Liver (tissue), 9 donors: ENCODE data around the gene ADAMTS4. TPM values are rescaled to one million over a fixed set of nuclear protein-coding genes. Genes with fewer than 3 reads are reported as not detected.
A peak's percentile ranks its signal among the peaks of the same experiment; 100 is the strongest.

ENCODE experiments used
- DNase-seq: peaks from one replicate; pipeline ENCODE4 v3.0.0-alpha.2; 2017; ENCODE audit warnings: low spot score
- H3K27ac ChIP-seq, 2 donors: one replicate each; pipeline ENCODE4 v1.7.0; 2013; ENCODE audit warnings: inconsistent platforms in 2 of 2, low read length in 2 of 2, control low read depth in 1 of 2, low read depth in 1 of 2, mild to moderate bottlenecking in 1 of 2
- H3K27me3 ChIP-seq, 4 donors: one replicate each; pipeline versions ENCODE4 v1.6.1 to v1.7.0; 2013; ENCODE audit warnings: low read length in 3 of 4, inconsistent platforms in 1 of 4, mild to moderate bottlenecking in 1 of 4, moderate library complexity in 1 of 4; ENCODE audit not compliant: control insufficient read depth in 4 of 4, insufficient read depth in 4 of 4
- H3K36me3 ChIP-seq, 4 donors: one replicate each; pipeline versions ENCODE4 v1.6.1 to v1.7.0; 2013; ENCODE audit warnings: low read length in 3 of 4, mild to moderate bottlenecking in 3 of 4, low read depth in 1 of 4, moderate library complexity in 1 of 4; ENCODE audit not compliant: control insufficient read depth in 4 of 4, insufficient read depth in 3 of 4
- H3K4me1 ChIP-seq, 4 donors: one replicate each; pipeline versions ENCODE4 v1.6.1 to v1.7.0; 2013; ENCODE audit warnings: low read length in 3 of 4, mild to moderate bottlenecking in 3 of 4, moderate library complexity in 1 of 4; ENCODE audit not compliant: control insufficient read depth in 4 of 4, insufficient read depth in 4 of 4
- H3K4me3 ChIP-seq, 3 donors: one replicate each; pipeline versions ENCODE4 v1.6.1 to v1.7.0; 2013; ENCODE audit warnings: low read length in 3 of 3, control low read depth in 1 of 3, low read depth in 1 of 3, mild to moderate bottlenecking in 1 of 3
- H3K9ac ChIP-seq, 2 donors: one replicate each; pipeline ENCODE4 v1.7.0; 2013; ENCODE audit warnings: low read length in 2 of 2, mild to moderate bottlenecking in 2 of 2, moderate library complexity in 2 of 2, control low read depth in 1 of 2, low read depth in 1 of 2
- H3K9me3 ChIP-seq, 4 donors: one replicate each; pipeline versions ENCODE4 v1.6.1 to v1.7.0; 2013; ENCODE audit warnings: low read length in 3 of 4; ENCODE audit not compliant: control insufficient read depth in 4 of 4
- EGR1 ChIP-seq, 2 donors: IDR thresholded peaks; 2 replicates each; pipeline ENCODE4 v1.6.1; 2016 to 2018; ENCODE audit warnings: antibody characterized with exemption in 2 of 2, low read depth in 2 of 2
- FOXA1 ChIP-seq: IDR thresholded peaks from 2 replicates; pipeline ENCODE4 v1.6.1; 2016; ENCODE audit warnings: antibody characterized with exemption
- FOXA2 ChIP-seq: IDR thresholded peaks from 2 replicates; pipeline ENCODE4 v1.6.1; 2016; ENCODE audit warnings: antibody characterized with exemption
- GABPA ChIP-seq, 2 donors: IDR thresholded peaks in 1 of 2; conservative IDR thresholded peaks in 1 of 2; 2 replicates each; pipeline ENCODE4 v1.6.1; 2016; ENCODE audit warnings: antibody characterized with exemption in 2 of 2, mild to moderate bottlenecking in 1 of 2, moderate library complexity in 1 of 2
- HNF4A ChIP-seq, 2 donors: conservative IDR thresholded peaks; 2 replicates each; pipeline ENCODE4 v1.6.1; 2016; ENCODE audit warnings: antibody characterized with exemption in 2 of 2, mild to moderate bottlenecking in 2 of 2
- HNF4G ChIP-seq: IDR thresholded peaks from 2 replicates; pipeline ENCODE4 v1.6.1; 2016; ENCODE audit warnings: antibody characterized with exemption
- JUND ChIP-seq, 2 donors: IDR thresholded peaks; 2 replicates each; pipeline ENCODE4 v1.6.1; 2016; ENCODE audit warnings: antibody characterized with exemption in 2 of 2
- NR2F2 ChIP-seq: IDR thresholded peaks from 2 replicates; pipeline ENCODE4 v1.6.1; 2016; ENCODE audit warnings: antibody characterized with exemption
- RAD21 ChIP-seq, 2 donors: IDR thresholded peaks; 2 replicates each; pipeline ENCODE4 v1.6.1; 2016; ENCODE audit warnings: antibody characterized with exemption in 2 of 2, mild to moderate bottlenecking in 2 of 2
- RXRA ChIP-seq, 2 donors: IDR thresholded peaks; 2 replicates each; pipeline ENCODE4 v1.6.1; 2017 to 2018; ENCODE audit warnings: antibody characterized with exemption in 2 of 2, mild to moderate bottlenecking in 1 of 2
- SP1 ChIP-seq: IDR thresholded peaks from 2 replicates; pipeline ENCODE4 v1.6.1; 2018; ENCODE audit warnings: antibody characterized with exemption, mild to moderate bottlenecking
- TAF1 ChIP-seq: conservative IDR thresholded peaks from 2 replicates; pipeline ENCODE4 v1.6.1; 2016; ENCODE audit warnings: antibody characterized with exemption, mild to moderate bottlenecking
- YY1 ChIP-seq: IDR thresholded peaks from 2 replicates; pipeline ENCODE4 v1.6.1; 2016; ENCODE audit warnings: antibody characterized with exemption, mild to moderate bottlenecking
- WGBS: extraction: QIAGEN DNeasy Blood & Tissue Kit; methylation state at CpG from one replicate; pipeline ENCODE4 v1.1.7; 2013; 5-methylcytosine and 5-hydroxymethylcytosine counted together
- polyA plus RNA-seq, 2 donors: library from polyadenylated mRNA; stranded (reverse) in 1 of 2; unstranded in 1 of 2; fragments of 200-250 nt in 1 of 2; fragments of >200 nt in 1 of 2; fragmentation: Nextera tagmentation in 1 of 2; extraction: Ambion mirVana in 1 of 2; gene quantifications; one replicate each; pipeline versions ENCODE4 v1.2.1 to v1.2.3, GENCODE V29; 2013 to 2015
- total RNA-seq, 2 donors: library from RNA; depleted of rRNA; stranded (reverse); fragments of >200 nt; gene quantifications; one replicate each; pipeline ENCODE4 v1.2.3, GENCODE V29; 2014
- TF ChIP-seq, protein P1 (sequence below): IDR thresholded peaks from 2 replicates; pipeline ENCODE4 v1.6.1; 2016; ENCODE audit warnings: antibody characterized with exemption, mild to moderate bottlenecking
- TF ChIP-seq, protein P2 (sequence below): IDR thresholded peaks from 2 replicates; pipeline ENCODE4 v1.6.1; 2016; ENCODE audit warnings: antibody characterized with exemption
- TF ChIP-seq, protein P3 (sequence below): IDR thresholded peaks from 2 replicates; pipeline ENCODE4 v1.6.1; 2016; ENCODE audit warnings: antibody characterized with exemption
- TF ChIP-seq, protein P4 (sequence below): IDR thresholded peaks from 2 replicates; pipeline ENCODE4 v1.6.1; 2016; ENCODE audit warnings: antibody characterized with exemption
- TF ChIP-seq, protein P5 (sequence below): fragments of 150-350 bp; IDR thresholded peaks from 2 replicates; pipeline ENCODE4 v1.5.1; 2017; ENCODE audit warnings: improper control_type of control experiment, low read depth, low read length; ENCODE audit not compliant: missing input control
- donor health status: healthy.
- donor health status: healthy.
- donor health status: healthy.
- donor health status: healthy.
- donor health status: healthy.

The ADAMTS4 gene
- total and polyA plus RNA-seq, 4 donors = 0.21 to 2.2 (median 0.38) TPM

DNA sequence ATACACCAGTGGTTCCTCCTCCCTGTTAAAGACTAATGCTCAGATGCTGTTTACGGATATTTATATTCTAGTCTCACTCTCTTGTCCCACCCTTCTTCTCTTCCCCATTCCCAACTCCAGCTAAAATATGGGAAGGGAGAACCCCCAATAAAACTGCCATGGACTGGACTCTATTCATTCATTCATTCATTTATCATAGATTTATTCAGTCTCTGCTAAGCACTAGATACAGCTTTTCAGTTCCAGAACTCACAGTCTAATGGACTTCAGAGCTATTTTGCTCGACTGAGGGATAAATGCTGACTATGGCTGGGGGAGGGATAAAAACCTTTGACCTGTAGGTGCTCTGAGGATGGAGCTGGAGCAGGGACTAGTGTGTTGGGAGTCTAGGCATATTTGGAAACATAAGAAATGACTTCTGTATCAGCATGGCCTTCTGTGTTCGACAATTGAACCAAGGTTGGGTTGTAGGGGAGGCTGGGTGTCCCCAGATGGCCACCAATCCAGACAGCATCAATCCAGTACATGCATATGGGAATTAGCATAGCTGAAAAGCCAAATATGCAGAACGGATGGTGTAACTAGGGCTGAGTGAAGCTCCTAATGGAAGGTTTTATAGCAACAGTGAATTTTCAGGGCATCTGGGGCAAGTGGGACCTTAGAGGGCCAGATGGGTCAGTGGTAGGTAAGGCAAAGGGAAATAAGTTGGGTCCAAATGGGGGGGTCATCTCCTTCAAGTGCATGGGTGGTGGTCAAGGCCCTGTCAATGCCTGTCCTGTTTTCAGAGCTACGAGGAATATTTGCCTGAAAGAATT, 20.4 kb upstream of the ADAMTS4 start:
- DNase-seq = no peak
- no peak overlapping the region for H3K9ac ChIP-seq
- WGBS = 39% methylated on average over 5 of the region's 5 CpGs
- H3K36me3 ChIP-seq = peaks cover 2 to 8% (median 3%) of the 10 kb centered on the region in 4 donors
- TF ChIP-seq HNF4A (conservative IDR thresholded peaks at IDR 0.05) = peak; percentile 55 to 66
- no peak for TF ChIP-seq GABPA (IDR thresholded peaks at IDR 0.05 in 1 of 2, conservative IDR thresholded peaks at IDR 0.05 in 1 of 2)
- TF ChIP-seq FOXA2 = no peak
- TF ChIP-seq RXRA (IDR thresholded peaks at IDR 0.05) = peak; percentile 26 to 56
- TF ChIP-seq SP1 = peak; percentile 64
- H3K4me3 ChIP-seq = no peak overlapping the region
- H3K9me3 ChIP-seq = no peaks in the 10 kb centered on the region
- peak overlapping the region; percentile 86 to 100 for H3K27ac ChIP-seq
- peaks cover 9 to 44% (median 24%) of the 10 kb centered on the region in 4 donors for H3K4me1 ChIP-seq
- no peaks in the 10 kb centered on the region for H3K27me3 ChIP-seq

DNA sequence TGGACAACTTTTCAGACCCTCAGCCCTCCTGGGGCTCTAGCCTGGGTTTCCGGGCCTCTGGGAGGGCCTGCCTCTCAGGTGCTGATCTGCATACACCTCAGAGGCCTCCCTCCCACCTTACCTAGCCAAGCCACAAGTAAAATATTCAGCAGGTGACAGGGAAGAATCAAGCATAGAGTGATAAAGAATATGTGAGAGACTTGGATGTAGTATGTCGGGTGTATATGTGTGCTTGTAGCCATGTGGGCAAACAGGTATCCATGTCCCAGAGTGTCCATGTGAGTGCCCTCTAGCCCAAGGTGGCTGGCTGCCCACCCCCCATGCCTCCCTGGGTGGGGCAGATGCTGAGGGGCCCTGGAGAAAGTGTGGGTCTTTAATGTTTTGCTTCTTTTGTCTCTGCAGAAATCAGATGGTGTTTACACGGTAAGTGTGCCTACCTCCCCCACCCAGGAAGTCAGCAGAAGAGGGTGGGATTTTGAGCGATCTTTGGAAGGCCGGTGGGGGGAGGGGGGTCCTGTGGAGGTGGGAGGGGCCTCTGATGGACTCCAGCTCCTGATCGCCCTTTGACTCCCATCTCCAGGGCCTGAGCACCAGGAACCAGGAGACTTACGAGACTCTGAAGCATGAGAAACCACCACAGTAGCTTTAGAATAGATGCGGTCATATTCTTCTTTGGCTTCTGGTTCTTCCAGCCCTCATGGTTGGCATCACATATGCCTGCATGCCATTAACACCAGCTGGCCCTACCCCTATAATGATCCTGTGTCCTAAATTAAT, 19.6 kb upstream of the ADAMTS4 start:
- Histone ChIP-seq H3K9ac (no peak overlapping the region), H3K9me3 (no peaks in the 10 kb centered on the region), H3K27me3 (no peaks in the 10 kb centered on the region), H3K4me1 (peaks cover 9 to 43% (median 22%) of the 10 kb centered on the region in 4 donors), H3K36me3 (peaks cover 2 to 16% (median 10%) of the 10 kb centered on the region in 4 donors), H3K27ac (peak overlapping the region; percentile 86 to 100), H3K4me3 (no peak overlapping the region)
- 39% methylated on average over 8 of the region's 8 CpGs for WGBS
- peak; percentile 70 for DNase-seq
- TF ChIP-seq JUND (IDR thresholded peaks at IDR 0.05) = no peak
- TF ChIP-seq EGR1 (IDR thresholded peaks at IDR 0.05; ENCODE audit: low read depth in 2 of 2) = no peak
- TF ChIP-seq, protein P1, sequence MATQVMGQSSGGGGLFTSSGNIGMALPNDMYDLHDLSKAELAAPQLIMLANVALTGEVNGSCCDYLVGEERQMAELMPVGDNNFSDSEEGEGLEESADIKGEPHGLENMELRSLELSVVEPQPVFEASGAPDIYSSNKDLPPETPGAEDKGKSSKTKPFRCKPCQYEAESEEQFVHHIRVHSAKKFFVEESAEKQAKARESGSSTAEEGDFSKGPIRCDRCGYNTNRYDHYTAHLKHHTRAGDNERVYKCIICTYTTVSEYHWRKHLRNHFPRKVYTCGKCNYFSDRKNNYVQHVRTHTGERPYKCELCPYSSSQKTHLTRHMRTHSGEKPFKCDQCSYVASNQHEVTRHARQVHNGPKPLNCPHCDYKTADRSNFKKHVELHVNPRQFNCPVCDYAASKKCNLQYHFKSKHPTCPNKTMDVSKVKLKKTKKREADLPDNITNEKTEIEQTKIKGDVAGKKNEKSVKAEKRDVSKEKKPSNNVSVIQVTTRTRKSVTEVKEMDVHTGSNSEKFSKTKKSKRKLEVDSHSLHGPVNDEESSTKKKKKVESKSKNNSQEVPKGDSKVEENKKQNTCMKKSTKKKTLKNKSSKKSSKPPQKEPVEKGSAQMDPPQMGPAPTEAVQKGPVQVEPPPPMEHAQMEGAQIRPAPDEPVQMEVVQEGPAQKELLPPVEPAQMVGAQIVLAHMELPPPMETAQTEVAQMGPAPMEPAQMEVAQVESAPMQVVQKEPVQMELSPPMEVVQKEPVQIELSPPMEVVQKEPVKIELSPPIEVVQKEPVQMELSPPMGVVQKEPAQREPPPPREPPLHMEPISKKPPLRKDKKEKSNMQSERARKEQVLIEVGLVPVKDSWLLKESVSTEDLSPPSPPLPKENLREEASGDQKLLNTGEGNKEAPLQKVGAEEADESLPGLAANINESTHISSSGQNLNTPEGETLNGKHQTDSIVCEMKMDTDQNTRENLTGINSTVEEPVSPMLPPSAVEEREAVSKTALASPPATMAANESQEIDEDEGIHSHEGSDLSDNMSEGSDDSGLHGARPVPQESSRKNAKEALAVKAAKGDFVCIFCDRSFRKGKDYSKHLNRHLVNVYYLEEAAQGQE = no peak
- TF ChIP-seq RXRA (IDR thresholded peaks at IDR 0.05) = no peak
- TF ChIP-seq FOXA1 = no peak
- TF ChIP-seq, protein P2, sequence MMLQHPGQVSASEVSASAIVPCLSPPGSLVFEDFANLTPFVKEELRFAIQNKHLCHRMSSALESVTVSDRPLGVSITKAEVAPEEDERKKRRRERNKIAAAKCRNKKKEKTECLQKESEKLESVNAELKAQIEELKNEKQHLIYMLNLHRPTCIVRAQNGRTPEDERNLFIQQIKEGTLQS = no peak
- no peak for TF ChIP-seq NR2F2
- TF ChIP-seq, protein P3, sequence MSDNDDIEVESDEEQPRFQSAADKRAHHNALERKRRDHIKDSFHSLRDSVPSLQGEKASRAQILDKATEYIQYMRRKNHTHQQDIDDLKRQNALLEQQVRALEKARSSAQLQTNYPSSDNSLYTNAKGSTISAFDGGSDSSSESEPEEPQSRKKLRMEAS = no peak
- no peak for TF ChIP-seq SP1
- TF ChIP-seq, protein P4, sequence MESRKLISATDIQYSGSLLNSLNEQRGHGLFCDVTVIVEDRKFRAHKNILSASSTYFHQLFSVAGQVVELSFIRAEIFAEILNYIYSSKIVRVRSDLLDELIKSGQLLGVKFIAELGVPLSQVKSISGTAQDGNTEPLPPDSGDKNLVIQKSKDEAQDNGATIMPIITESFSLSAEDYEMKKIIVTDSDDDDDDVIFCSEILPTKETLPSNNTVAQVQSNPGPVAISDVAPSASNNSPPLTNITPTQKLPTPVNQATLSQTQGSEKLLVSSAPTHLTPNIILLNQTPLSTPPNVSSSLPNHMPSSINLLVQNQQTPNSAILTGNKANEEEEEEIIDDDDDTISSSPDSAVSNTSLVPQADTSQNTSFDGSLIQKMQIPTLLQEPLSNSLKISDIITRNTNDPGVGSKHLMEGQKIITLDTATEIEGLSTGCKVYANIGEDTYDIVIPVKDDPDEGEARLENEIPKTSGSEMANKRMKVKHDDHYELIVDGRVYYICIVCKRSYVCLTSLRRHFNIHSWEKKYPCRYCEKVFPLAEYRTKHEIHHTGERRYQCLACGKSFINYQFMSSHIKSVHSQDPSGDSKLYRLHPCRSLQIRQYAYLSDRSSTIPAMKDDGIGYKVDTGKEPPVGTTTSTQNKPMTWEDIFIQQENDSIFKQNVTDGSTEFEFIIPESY = no peak
- no peak for TF ChIP-seq HNF4G
- no peak for TF ChIP-seq RAD21 (IDR thresholded peaks at IDR 0.05)
- TF ChIP-seq YY1 = no peak
- TF ChIP-seq, protein P5, sequence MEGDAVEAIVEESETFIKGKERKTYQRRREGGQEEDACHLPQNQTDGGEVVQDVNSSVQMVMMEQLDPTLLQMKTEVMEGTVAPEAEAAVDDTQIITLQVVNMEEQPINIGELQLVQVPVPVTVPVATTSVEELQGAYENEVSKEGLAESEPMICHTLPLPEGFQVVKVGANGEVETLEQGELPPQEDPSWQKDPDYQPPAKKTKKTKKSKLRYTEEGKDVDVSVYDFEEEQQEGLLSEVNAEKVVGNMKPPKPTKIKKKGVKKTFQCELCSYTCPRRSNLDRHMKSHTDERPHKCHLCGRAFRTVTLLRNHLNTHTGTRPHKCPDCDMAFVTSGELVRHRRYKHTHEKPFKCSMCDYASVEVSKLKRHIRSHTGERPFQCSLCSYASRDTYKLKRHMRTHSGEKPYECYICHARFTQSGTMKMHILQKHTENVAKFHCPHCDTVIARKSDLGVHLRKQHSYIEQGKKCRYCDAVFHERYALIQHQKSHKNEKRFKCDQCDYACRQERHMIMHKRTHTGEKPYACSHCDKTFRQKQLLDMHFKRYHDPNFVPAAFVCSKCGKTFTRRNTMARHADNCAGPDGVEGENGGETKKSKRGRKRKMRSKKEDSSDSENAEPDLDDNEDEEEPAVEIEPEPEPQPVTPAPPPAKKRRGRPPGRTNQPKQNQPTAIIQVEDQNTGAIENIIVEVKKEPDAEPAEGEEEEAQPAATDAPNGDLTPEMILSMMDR = no peak
- no peak for TF ChIP-seq GABPA (IDR thresholded peaks at IDR 0.05 in 1 of 2, conservative IDR thresholded peaks at IDR 0.05 in 1 of 2)
- TF ChIP-seq TAF1 = no peak
- TF ChIP-seq FOXA2 = no peak
- TF ChIP-seq HNF4A (conservative IDR thresholded peaks at IDR 0.05) = no peak
